HG02759 (cell line): ENCODE data around the gene GAS2L3.
A peak's percentile ranks its signal among the peaks of the same experiment; 100 is the strongest.

ENCODE experiments used
- ATAC-seq: cut with Tn5 transposase; IDR thresholded peaks from one replicate; pipeline ENCODE4 v1.9.1; 2021; ENCODE audit warnings: mild to moderate bottlenecking, moderate library complexity; ENCODE audit not compliant: unreplicated experiment

GAS2L3 gene

DNA sequence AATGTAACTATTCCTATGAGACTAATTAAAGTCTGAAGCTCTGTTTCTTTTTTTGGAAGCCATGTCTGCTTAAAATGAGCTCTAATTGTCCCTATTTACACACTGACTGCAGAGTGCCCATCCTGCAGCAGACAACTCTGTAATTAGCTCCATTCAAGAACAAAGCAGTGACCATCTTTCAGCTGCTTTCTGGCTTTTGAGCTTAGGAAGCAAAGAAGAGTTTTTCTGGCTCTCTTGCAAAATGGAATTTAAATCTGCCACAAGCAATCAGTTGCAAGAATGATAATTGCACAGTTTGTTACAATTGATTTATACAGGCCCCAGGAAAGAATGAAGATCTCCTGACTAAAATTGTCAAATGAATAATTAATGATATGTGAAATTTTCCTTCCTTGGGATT, 83.4 kb downstream of the GAS2L3 start:
- no peak for ATAC-seq

GRCh38 chr12:100661300-100661951, 87.9 kb downstream of the GAS2L3 start:
- ATAC-seq, result peak; percentile 55

DNA sequence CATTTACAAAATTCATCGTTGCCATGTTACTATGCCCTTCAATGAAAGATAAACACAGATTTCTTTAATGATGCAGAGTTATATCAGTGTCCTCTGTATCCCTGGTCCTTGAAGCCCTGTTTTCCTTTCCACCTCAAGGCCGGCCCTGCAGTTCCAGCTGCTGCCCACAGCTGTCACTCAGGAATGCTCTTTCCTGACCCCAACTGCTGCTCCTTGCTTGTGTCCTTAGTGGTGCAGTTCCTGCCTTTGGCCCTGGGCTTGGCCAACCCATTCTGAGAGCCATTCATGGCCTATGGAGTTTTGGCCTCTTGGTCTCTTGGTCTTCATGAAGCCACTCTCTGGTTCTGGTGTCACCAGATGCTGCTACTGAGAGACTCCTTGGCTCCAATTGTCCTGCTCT, 93.1 kb downstream of the GAS2L3 start:
- no peak for ATAC-seq

DNA sequence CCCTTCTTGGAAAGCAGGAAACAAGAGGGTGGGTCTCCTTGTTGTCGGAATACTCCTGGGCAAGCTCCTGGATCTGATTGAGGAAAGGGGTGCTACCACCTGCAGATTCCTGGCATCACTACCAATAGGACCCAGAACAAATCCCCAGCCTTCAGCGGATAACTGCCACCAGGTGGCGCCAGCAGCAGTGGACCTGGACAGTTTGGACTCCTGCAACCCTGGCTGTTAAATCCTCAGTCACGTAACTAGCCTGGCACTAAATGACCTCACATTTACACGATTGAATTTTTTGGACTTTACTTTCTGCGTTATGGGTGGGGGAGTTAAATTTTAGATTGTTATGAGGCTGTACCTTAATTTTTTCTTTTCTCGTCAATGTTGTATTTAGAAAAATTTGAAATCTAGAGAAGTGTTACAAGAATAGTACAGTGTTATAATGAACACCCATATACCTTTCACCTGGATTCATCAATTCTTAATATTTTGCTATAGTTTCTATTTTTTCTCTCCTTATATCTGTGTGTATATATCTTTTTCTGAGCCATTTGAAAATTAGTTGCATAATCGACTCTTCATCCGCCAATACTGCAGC, 95.6 kb downstream of the GAS2L3 start:
- ATAC-seq, result peak; percentile 79

DNA sequence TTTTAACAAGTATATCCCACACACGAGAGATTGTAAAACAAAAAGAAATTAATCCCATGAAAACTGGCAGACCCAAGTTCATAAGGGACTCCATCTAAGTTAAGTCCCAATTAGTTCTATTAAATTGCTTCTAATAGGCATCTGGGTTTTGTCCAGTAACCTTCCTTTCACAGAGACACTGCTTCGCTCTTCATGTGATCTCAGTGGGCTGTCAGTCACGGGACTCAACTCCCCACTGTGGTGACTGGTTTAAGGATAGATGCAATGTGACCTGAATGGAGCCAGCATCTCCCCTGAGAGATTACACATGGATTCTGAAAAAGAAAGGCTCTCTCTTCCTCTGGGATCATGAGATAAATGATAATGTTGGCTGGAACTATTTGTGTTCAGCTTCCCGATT, 96.4 kb downstream of the GAS2L3 start:
- ATAC-seq, result no peak

DNA sequence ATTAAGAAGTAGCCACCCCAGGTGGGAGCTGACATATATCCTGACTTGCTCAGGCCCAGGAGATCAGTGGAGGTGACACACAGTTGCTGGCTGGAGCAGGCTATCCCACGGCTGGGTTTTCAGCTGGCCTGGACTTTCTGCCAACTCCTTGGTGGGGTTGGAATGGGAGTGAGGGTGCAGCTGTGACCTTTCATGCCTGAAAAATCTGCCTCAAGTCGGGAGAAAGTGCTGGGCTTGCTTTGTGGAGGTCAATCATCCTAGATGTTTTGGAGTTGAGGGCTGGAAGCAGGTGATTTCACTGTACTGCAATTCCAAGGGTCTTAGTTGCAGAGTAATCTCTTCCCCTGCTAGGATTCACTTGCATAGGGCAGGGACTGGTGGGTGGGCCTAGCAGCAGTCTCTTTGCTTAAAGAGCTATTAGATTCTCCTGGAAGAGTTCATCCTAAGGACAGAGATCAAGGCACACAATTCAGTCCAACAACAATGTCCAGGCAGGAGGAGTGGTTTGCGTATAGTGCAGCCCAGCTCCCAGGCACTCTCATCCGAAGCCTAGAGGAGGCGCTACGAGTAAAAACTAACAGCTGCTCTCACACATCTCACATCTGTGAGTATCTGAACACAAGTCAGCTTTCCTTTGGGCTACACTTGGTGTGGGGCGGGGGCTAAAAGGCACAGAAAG, 98.1 kb downstream of the GAS2L3 start:
- ATAC-seq, result peak; percentile 9

DNA sequence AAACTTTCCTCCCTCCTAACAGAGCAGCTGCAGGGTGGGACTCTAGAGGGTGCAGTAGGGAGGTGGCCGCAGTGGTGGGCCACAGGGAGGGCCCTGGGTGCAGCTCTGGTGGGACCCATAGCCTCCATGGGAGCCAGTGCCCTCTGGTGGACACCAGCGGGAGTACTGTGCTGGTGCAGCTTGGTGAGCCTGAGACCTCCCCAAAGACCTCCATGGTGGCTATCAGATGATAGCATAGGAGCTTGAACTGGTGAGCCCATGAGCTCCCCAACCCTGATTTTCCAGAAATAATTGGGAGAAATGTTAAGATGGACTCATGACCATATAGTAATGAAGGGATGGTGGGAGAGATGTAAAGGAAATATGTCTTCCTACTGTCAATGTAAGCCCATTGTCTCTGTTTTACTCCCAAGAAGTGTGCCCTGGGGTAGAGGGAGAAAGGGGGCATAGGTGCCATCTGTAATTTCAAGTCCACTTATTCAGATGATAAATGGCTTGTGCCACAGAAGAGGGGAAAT, 98.7 kb downstream of the GAS2L3 start:
- peak; percentile 78 for ATAC-seq

DNA sequence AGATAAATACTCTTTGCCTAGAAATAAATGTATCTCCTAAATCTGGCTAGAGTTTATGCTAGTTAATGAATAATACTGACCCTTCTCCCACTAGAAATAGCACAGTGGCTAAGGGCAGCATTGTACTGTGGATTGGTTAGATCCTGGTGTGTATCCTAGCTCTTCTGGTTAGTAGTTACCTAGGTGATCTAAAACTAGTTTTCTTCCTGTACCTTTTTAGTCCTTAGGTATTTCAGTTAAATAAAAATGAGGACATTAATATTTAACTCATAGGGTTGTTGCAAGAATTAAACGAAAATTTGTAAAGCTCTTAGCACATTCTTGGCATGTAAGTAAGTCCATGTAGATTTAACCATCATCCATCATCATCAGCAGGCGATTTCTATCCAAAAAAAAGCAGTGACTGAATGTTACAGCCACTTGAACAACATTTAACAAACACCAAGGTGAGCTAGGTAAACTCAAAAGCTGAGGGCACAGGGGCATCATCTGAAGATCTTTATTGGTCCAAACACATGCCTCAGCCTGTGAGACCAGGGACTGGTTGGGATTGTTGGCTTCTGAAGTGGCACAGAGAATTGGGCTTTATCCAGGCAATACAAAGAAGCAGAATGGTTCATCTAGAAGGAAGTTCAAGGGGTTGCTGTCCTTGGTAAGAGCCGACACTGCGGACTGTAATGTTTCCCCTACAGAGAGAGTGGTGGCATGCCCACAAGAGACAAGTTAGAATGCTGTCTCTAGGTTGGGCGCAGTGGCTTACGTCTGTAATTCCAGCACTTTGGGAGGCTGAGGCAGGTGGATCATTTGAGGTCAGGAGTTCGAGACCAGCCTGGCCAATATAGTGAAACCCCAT, 100.8 kb downstream of the GAS2L3 start:
- no peak for ATAC-seq
